ENCODE results near the gene BECN2.

Gene BECN2, protein sequence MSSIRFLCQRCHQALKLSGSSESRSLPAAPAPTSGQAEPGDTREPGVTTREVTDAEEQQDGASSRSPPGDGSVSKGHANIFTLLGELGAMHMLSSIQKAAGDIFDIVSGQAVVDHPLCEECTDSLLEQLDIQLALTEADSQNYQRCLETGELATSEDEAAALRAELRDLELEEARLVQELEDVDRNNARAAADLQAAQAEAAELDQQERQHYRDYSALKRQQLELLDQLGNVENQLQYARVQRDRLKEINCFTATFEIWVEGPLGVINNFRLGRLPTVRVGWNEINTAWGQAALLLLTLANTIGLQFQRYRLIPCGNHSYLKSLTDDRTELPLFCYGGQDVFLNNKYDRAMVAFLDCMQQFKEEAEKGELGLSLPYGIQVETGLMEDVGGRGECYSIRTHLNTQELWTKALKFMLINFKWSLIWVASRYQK

DNA sequence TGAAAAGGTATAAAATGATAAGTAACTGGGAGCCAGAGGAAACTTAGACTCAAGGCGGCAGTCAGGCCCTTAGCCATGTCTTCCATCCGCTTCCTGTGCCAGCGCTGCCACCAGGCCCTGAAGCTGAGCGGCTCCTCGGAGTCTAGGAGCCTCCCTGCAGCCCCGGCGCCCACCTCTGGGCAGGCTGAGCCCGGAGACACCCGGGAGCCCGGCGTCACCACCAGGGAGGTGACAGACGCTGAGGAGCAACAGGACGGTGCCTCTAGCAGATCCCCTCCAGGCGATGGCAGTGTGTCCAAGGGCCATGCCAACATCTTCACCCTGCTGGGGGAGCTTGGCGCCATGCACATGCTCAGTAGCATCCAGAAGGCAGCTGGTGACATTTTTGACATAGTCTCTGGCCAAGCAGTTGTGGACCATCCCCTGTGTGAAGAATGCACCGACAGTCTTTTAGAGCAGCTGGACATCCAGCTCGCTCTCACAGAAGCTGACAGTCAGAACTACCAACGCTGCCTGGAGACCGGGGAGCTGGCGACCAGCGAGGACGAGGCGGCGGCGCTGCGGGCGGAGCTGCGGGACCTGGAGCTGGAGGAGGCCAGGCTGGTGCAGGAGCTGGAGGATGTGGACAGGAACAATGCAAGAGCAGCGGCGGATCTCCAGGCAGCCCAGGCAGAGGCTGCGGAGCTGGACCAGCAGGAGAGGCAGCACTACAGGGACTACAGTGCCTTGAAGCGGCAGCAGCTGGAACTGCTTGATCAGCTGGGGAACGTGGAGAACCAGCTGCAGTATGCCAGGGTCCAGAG lies at the start of gene BECN2:
TSS of gene BECN2 (plus strand) at position 76 of the 803 bp plus-strand sequence. CDS start at position 76, 0 bp downstream.
- no peak for DNase-seq

DNA sequence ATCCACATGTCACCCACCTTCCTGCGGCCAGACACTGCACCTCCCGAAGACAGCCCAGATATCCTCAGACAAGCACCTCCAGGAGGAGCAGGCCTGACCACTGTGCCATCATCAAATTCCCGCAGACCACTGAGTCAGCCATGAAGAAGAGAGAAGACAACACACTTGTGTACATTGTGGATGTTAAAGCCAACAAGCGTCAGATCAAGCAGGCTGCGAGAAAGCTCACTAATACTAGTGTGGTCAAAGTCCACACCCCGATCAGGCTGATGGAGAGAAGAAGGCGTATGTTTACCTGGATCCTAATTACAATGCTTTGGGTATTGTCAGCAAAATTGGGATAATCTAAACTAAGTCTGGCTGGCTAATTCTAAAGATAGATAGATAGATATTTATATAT lies 41.4 kb upstream of the BECN2 start:
- no peak for DNase-seq

GRCh38 chr1:241917487-241917886 lies 40.1 kb upstream of the BECN2 start:
- DNase-seq: no peak

- no peak for DNase-seq
Observed at GRCh38 chr1:241918879-241919278, 38.7 kb upstream of the BECN2 start.

- DNase-seq: no peak
Observed at GRCh38 chr1:241924080-241924808, 33.3 kb upstream of the BECN2 start.

- DNase-seq: no peak
Observed at GRCh38 chr1:241926141-241926540, 31.4 kb upstream of the BECN2 start.

GRCh38 chr1:241927321-241927720 lies 30.2 kb upstream of the BECN2 start:
- DNase-seq: no peak

- DNase-seq: no peak
Observed at GRCh38 chr1:241932845-241933244, 24.7 kb upstream of the BECN2 start.

DNA sequence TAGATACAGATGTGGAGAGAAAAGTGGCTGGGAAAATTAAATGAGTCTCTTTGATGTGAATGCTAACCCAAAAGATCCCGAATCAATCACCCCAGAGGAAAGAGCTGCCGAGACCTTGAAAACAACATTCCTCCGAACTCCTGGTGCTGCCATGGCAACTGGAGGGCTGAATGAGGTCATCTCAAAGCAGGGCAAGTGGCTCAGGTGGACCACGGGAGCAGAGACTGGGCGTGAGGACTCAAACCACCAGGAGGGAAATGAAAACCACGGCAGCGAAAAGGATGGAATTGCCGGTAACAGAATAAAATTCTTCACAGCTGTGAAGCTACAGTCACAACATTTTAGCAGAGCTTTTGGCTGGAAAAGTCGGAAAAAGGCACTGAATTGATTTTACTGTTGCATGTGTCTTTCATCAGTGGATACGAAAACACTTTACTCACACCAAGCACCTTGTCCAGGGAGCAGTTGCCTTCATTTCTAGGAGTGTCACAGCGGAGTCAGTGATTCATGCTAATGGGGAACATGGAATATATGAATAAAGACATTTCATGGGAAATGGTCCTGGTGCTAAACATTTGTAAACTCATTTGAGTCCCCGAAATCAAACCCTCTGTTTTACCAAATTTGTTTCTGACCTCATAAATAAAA lies 23.2 kb upstream of the BECN2 start:
- DNase-seq: no peak

GRCh38 chr1:241934866-241935265 lies 22.7 kb upstream of the BECN2 start:
- DNase-seq: no peak

- DNase-seq: no peak
Observed at GRCh38 chr1:241939798-241940197, 17.8 kb upstream of the BECN2 start.

DNA sequence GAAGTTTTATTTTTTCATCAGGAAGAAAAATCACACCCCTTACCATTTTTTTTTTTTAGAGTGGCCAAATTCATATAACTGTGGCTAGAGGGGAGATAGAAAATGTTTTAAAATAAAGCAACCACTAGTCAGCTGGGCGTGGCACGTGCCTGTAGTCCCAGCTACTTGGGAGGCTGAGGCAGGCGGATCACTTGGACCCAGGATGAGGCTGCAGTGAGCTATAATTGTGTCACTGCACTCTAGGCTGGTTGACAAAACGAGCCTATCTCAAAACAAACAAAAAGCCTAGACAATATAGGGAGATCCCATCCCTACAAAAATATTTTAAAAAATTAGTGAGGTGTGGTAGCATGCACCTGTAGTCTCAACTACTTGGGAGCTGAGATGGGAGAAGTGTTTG lies 14.8 kb upstream of the BECN2 start:
- no peak for DNase-seq

- no peak for DNase-seq
Observed at GRCh38 chr1:241944300-241944699, 13.3 kb upstream of the BECN2 start.

- no peak for DNase-seq
Observed at GRCh38 chr1:241947354-241947753, 10.2 kb upstream of the BECN2 start.

DNA sequence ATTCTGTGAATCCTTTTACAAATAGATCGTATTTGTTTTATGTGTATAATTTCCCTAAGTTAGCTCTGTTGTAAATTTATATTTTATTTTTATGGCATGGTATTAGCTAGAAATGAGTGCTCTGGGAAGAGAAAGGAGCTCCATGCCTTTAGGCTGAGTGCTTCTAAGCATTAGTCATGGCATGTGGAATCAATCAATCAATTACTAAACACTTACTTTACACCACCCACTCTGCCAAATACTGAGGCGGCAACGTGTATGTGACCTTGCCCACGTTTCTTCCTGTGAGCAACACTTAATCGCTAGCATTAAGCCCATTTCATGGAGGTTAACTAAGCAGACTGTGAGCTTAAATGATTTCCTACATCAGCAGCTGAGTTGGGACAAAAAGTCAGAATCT lies 7.2 kb upstream of the BECN2 start:
- DNase-seq: no peak

GRCh38 chr1:241962153-241962552 lies 4.6 kb downstream of the BECN2 start:
- no peak for DNase-seq

GRCh38 chr1:241963722-241964121 lies 6.2 kb downstream of the BECN2 start:
- no peak for DNase-seq

- no peak for DNase-seq
Observed at GRCh38 chr1:241964550-241965282, 7.1 kb downstream of the BECN2 start.

DNA sequence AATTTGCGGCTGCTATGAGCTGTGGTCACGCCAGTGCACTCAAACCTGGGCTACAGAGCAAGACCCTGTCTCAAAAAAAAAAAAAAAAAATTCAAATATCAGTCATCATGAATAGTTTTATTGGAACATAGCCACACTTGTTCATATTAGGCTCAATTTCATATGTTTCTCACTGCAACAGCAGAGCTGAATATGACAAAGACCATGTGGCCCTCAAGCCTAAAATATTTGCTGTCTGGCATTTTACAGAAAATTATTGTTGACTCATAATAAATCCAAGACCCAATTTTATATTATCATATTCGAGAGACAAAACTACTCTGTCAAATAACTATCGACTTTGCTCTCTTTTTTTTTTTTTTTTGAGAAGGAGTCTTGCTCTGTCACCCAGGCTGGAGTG lies 11.0 kb downstream of the BECN2 start:
- DNase-seq: no peak

- DNase-seq: no peak
Observed at GRCh38 chr1:241972703-241973369, 15.3 kb downstream of the BECN2 start.

GRCh38 chr1:241976229-241976628 lies 18.7 kb downstream of the BECN2 start:
- DNase-seq: no peak

DNA sequence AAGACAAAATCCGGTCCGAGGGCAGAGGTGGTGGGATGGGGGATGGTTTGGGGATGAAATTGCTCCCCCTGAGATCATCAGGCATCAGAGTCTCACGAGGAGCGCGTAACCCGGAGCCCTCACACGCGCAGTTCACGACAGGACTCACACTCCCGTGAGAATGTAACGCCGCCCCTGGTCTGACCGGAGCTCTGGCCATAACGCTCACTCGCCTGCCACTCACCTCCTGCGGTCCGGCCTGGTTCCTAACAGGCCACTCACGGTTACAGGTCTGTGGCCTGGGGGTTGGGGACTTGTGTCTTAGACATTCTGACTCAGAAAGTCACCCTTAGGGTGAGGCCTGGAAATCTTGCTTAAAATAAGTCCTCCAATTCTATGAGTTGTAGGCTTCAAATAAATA lies 21.5 kb downstream of the BECN2 start:
- no peak for DNase-seq
